ENCODE measurements around the gene STH. TPM values are rescaled to one million over a fixed set of nuclear protein-coding genes. Genes with fewer than 3 reads are reported as not detected.
"Not testable (repeated sequence)": the region's sequence is repeated elsewhere in the genome, so short reads cannot be mapped to it uniquely, and the experiment has no call there.

The STH gene
- total and polyA plus RNA-seq, 4 experiments from 2014 or later = not detected

GRCh38 chr17:46000757-46001156 lies 1.7 kb downstream of the STH start:
- Histone ChIP-seq H3K27ac (ENCODE audit: low read depth, low read length) (no peak overlapping the region), H3K4me3 (ENCODE audit: low read length in 2 of 2) (no peak overlapping the region), H3K9me3 (ENCODE audit: control insufficient read depth in 1 of 2, low read length in 2 of 2) (no peaks in the 10 kb centered on the region), H3K4me1 (ENCODE audit: insufficient read depth, low read length) (peaks cover 5% of the 10 kb centered on the region), H3K27me3 (ENCODE audit: insufficient read depth, low read length) (no peaks in the 10 kb centered on the region), H3K36me3 (ENCODE audit: insufficient read depth, low read length) (no peaks in the 10 kb centered on the region)
- ChIA-PET CTCF (ENCODE audit: partially characterized antibody) (interaction anchor here (1.0 to 5.7 kb wide), 7 partner anchors 11 to 286 kb away, joined by 4 to 119 read pairs (median 17); no protein-coding TSS in a partner anchor), POLR2A (ENCODE audit: partially characterized antibody) (interaction anchor here (2.7 kb wide), 1 partner anchor 193 kb away, joined by 8 read pairs; the partner anchor contains the start of gene KANSL1)
- no peaks in the 10 kb centered on the region for H3K27me3 Mint-ChIP-seq
- no peaks in the 10 kb centered on the region for H3K4me1 Mint-ChIP-seq
- H3K27ac Mint-ChIP-seq = no peak overlapping the region
- no peaks in the 10 kb centered on the region for H3K36me3 Mint-ChIP-seq
- intact Hi-C loops (cut with micrococcal nuclease) = loop anchor here (5.0 kb wide), 1 partner anchor 192 kb away; the partner anchor contains the start of gene KANSL1
- no peak for DNase-seq
- no peaks in the 10 kb centered on the region for H3K9me3 Mint-ChIP-seq
- no peak overlapping the region for H3K4me3 Mint-ChIP-seq

GRCh38 chr17:46001390-46002310 lies 2.6 kb downstream of the STH start:
- H3K27ac ChIP-seq (ENCODE audit: low read depth, low read length) = no peak overlapping the region
- Mint-ChIP-seq H3K36me3 (no peaks in the 10 kb centered on the region), H3K27me3 (peaks cover 0 to 2% of the 10 kb centered on the region in 2 donors), H3K9me3 (no peaks in the 10 kb centered on the region), H3K27ac (peak overlapping the region in 2 of 7 donors; percentile 12 to 62), H3K4me1 (no peaks in the 10 kb centered on the region), H3K4me3 (peak overlapping the region in 1 of 8 donors; percentile 20)
- peaks cover 5% of the 10 kb centered on the region for H3K4me1 ChIP-seq (ENCODE audit: insufficient read depth, low read length)
- CTCF ChIA-PET (ENCODE audit: partially characterized antibody) = interaction anchor here (1.0 to 5.7 kb wide), 20 partner anchors 9 to 285 kb away, joined by 3 to 119 read pairs (median 5); partner anchors contain the start of gene KANSL1
- H3K9me3 ChIP-seq (ENCODE audit: control insufficient read depth in 1 of 2, low read length in 2 of 2) = no peaks in the 10 kb centered on the region
- POLR2A ChIA-PET (ENCODE audit: partially characterized antibody) = interaction anchor here (1.3 to 2.7 kb wide), 3 partner anchors 43 to 211 kb away, joined by 3 to 8 read pairs (median 4); partner anchors contain the start of gene KANSL1
- H3K4me3 ChIP-seq (ENCODE audit: low read length in 2 of 2) = no peak overlapping the region
- intact Hi-C loops (cut with micrococcal nuclease) = loop anchor here (1.0 to 5.0 kb wide), 3 partner anchors 43 to 212 kb away; partner anchors contain the start of gene KANSL1
- no peaks in the 10 kb centered on the region for H3K36me3 ChIP-seq (ENCODE audit: insufficient read depth, low read length)
- no peaks in the 10 kb centered on the region for H3K27me3 ChIP-seq (ENCODE audit: insufficient read depth, low read length)
- no peak for DNase-seq

GRCh38 chr17:46002311-46002972 lies 3.4 kb downstream of the STH start:
- DNase-seq = peak; percentile 67 to 78 (median 72)
- H3K27me3 ChIP-seq (ENCODE audit: insufficient read depth, low read length) = no peaks in the 10 kb centered on the region
- Mint-ChIP-seq H3K4me1 (no peaks in the 10 kb centered on the region), H3K27me3 (peaks cover 0 to 2% of the 10 kb centered on the region in 2 donors), H3K36me3 (no peaks in the 10 kb centered on the region), H3K4me3 (no peak overlapping the region), H3K27ac (no peak overlapping the region), H3K9me3 (no peaks in the 10 kb centered on the region)
- intact Hi-C loops (cut with micrococcal nuclease) = loop anchor here (1.0 to 5.0 kb wide), 3 partner anchors 42 to 211 kb away; partner anchors contain the start of gene KANSL1
- CTCF ChIA-PET (ENCODE audit: partially characterized antibody) = interaction anchor here (0.6 to 5.7 kb wide), 26 partner anchors 9 to 390 kb away, joined by 3 to 119 read pairs (median 4); partner anchors contain the start of gene KANSL1
- no peak overlapping the region for H3K4me3 ChIP-seq (ENCODE audit: low read length in 2 of 2)
- H3K27ac ChIP-seq (ENCODE audit: low read depth, low read length) = no peak overlapping the region
- no peaks in the 10 kb centered on the region for H3K9me3 ChIP-seq (ENCODE audit: control insufficient read depth in 1 of 2, low read length in 2 of 2)
- peaks cover 5% of the 10 kb centered on the region for H3K4me1 ChIP-seq (ENCODE audit: insufficient read depth, low read length)
- no peaks in the 10 kb centered on the region for H3K36me3 ChIP-seq (ENCODE audit: insufficient read depth, low read length)
- POLR2A ChIA-PET (ENCODE audit: partially characterized antibody) = interaction anchor here (1.1 to 2.7 kb wide), 4 partner anchors 42 to 262 kb away, joined by 3 to 8 read pairs (median 4); partner anchors contain the start of gene KANSL1

- Histone ChIP-seq H3K36me3 (ENCODE audit: insufficient read depth, low read length) (no peaks in the 10 kb centered on the region), H3K9me3 (ENCODE audit: control insufficient read depth in 1 of 2, low read length in 2 of 2) (no peaks in the 10 kb centered on the region), H3K4me3 (ENCODE audit: low read length in 2 of 2) (no peak overlapping the region), H3K4me1 (ENCODE audit: insufficient read depth, low read length) (peaks cover 5% of the 10 kb centered on the region), H3K27ac (ENCODE audit: low read depth, low read length) (no peak overlapping the region), H3K27me3 (ENCODE audit: insufficient read depth, low read length) (no peaks in the 10 kb centered on the region)
- Mint-ChIP-seq H3K4me3 (no peak overlapping the region), H3K27ac (peak overlapping the region in 1 of 7 donors; percentile 23), H3K36me3 (no peaks in the 10 kb centered on the region), H3K9me3 (no peaks in the 10 kb centered on the region), H3K27me3 (peaks cover 0 to 2% of the 10 kb centered on the region in 2 donors), H3K4me1 (no peaks in the 10 kb centered on the region)
- CTCF ChIA-PET (ENCODE audit: partially characterized antibody) = interaction anchor here (0.6 to 5.7 kb wide), 24 partner anchors 8 to 390 kb away, joined by 3 to 119 read pairs (median 4); no protein-coding TSS in a partner anchor
- no peak for DNase-seq
- intact Hi-C loops (cut with micrococcal nuclease) = loop anchor here (1.0 to 5.0 kb wide), 3 partner anchors 41 to 210 kb away; partner anchors contain the start of gene KANSL1
- POLR2A ChIA-PET (ENCODE audit: partially characterized antibody) = interaction anchor here (1.1 to 2.7 kb wide), 3 partner anchors 41 to 262 kb away, joined by 3 to 8 read pairs (median 4); partner anchors contain the start of gene KANSL1
These were observed 3.9 kb downstream of the STH start for GRCh38 chr17:46002973-46003316.

- Mint-ChIP-seq H3K4me3 (no peak overlapping the region), H3K4me1 (no peaks in the 10 kb centered on the region), H3K9me3 (no peaks in the 10 kb centered on the region), H3K36me3 (no peaks in the 10 kb centered on the region), H3K27ac (peak overlapping the region in 1 of 7 donors; percentile 36), H3K27me3 (peaks cover 0 to 2% of the 10 kb centered on the region in 2 donors)
- Histone ChIP-seq H3K36me3 (ENCODE audit: insufficient read depth, low read length) (no peaks in the 10 kb centered on the region), H3K27ac (ENCODE audit: low read depth, low read length) (no peak overlapping the region), H3K9me3 (ENCODE audit: control insufficient read depth in 1 of 2, low read length in 2 of 2) (no peaks in the 10 kb centered on the region), H3K27me3 (ENCODE audit: insufficient read depth, low read length) (no peaks in the 10 kb centered on the region), H3K4me3 (ENCODE audit: low read length in 2 of 2) (no peak overlapping the region), H3K4me1 (ENCODE audit: insufficient read depth, low read length) (peaks cover 5% of the 10 kb centered on the region)
- DNase-seq = no peak
- ChIA-PET CTCF (ENCODE audit: partially characterized antibody) (interaction anchor here (1.1 to 5.7 kb wide), 7 partner anchors 14 to 283 kb away, joined by 3 to 119 read pairs (median 6); no protein-coding TSS in a partner anchor), POLR2A (ENCODE audit: partially characterized antibody) (no interaction called here)
- intact Hi-C loops (cut with micrococcal nuclease) = loop anchor here (5.0 kb wide), 1 partner anchor 188 kb away; the partner anchor contains the start of gene KANSL1
These were observed 5.1 kb downstream of the STH start for GRCh38 chr17:46003907-46004748.

- H3K4me1 ChIP-seq (ENCODE audit: insufficient read depth, low read length); POLR2A ChIA-PET (ENCODE audit: partially characterized antibody); H3K27ac ChIP-seq (ENCODE audit: low read depth, low read length); H3K4me3 Mint-ChIP-seq; H3K36me3 ChIP-seq (ENCODE audit: insufficient read depth, low read length); CTCF ChIA-PET (ENCODE audit: partially characterized antibody); H3K4me3 ChIP-seq (ENCODE audit: low read length in 2 of 2); intact Hi-C loops (cut with micrococcal nuclease); H3K9me3 ChIP-seq (ENCODE audit: control insufficient read depth in 1 of 2, low read length in 2 of 2); H3K27ac Mint-ChIP-seq; DNase-seq; H3K9me3 Mint-ChIP-seq; H3K27me3 Mint-ChIP-seq; H3K27me3 ChIP-seq (ENCODE audit: insufficient read depth, low read length); H3K4me1 Mint-ChIP-seq; H3K36me3 Mint-ChIP-seq: not testable (repeated sequence)
These were observed 7.0 kb downstream of the STH start for GRCh38 chr17:46006082-46006481.
